HS-27A (cell line): ENCODE measurements around the gene SPOP.
A peak's percentile ranks its signal among the peaks of the same experiment; 100 is the strongest.

Source experiments
- DNase-seq: peaks from one replicate; pipeline ENCODE4 v3.0.0-alpha.2; 2012; ENCODE audit warnings: low read depth, missing footprints

SPOP gene

GRCh38 chr17:49613182-49613800 is 64.6 kb downstream of the SPOP start:
- DNase-seq: no peak

- DNase-seq: no peak
These were observed 65.2 kb downstream of the SPOP start for GRCh38 chr17:49612726-49613125.

- no peak for DNase-seq
These were observed 66.9 kb downstream of the SPOP start for GRCh38 chr17:49610883-49611584.

- DNase-seq: no peak
These were observed 73.5 kb downstream of the SPOP start for GRCh38 chr17:49604314-49604869.

- DNase-seq: no peak
These were observed 74.2 kb downstream of the SPOP start for GRCh38 chr17:49603720-49604119.

GRCh38 chr17:49603238-49603637 is 74.7 kb downstream of the SPOP start:
- DNase-seq: no peak

GRCh38 chr17:49602783-49603182 is 75.1 kb downstream of the SPOP start:
- no peak for DNase-seq

GRCh38 chr17:49600949-49601348 is 76.9 kb downstream of the SPOP start:
- DNase-seq: no peak

GRCh38 chr17:49598918-49599317 is 79.0 kb downstream of the SPOP start:
- no peak for DNase-seq

- DNase-seq: no peak
These were observed 79.8 kb downstream of the SPOP start for GRCh38 chr17:49597928-49598655.

GRCh38 chr17:49597436-49597835 is 80.5 kb downstream of the SPOP start:
- no peak for DNase-seq

- DNase-seq: no peak
These were observed 81.2 kb downstream of the SPOP start for GRCh38 chr17:49596613-49597244.

- DNase-seq: no peak
These were observed 81.9 kb downstream of the SPOP start for GRCh38 chr17:49595980-49596379.

- DNase-seq: no peak
These were observed 82.6 kb downstream of the SPOP start for GRCh38 chr17:49595328-49595727.

- no peak for DNase-seq
These were observed 85.6 kb downstream of the SPOP start for GRCh38 chr17:49592263-49592662.

- DNase-seq: no peak
These were observed 87.0 kb downstream of the SPOP start for GRCh38 chr17:49590874-49591273.

GRCh38 chr17:49589577-49589927 is 88.3 kb downstream of the SPOP start:
- no peak for DNase-seq

GRCh38 chr17:49588726-49589576 is 88.9 kb downstream of the SPOP start:
- DNase-seq: peak; percentile 20

- no peak for DNase-seq
These were observed 89.6 kb downstream of the SPOP start for GRCh38 chr17:49588312-49588711.

- no peak for DNase-seq
These were observed 90.4 kb downstream of the SPOP start for GRCh38 chr17:49587366-49588073.
